Esophagus muscularis mucosa (tissue), 3 donors: ENCODE measurements around the gene ZNF438.

Experiments
- CTCF ChIP-seq, 3 experiments: fragments of 200-600 bp in 2 of 3; fragments of 450-650 bp in 1 of 3; sonication (generic) in 2 of 3; IDR thresholded peaks; one replicate each; pipeline ENCODE4 v1.5.1; 2017 to 2019; ENCODE audit warnings: antibody characterized with exemption in 3 of 3, mild to moderate bottlenecking in 2 of 3, moderate library complexity in 1 of 3
- POLR2A ChIP-seq: fragments of 450-650 bp; IDR thresholded peaks from one replicate; pipeline ENCODE4 v1.6.1; 2017; ENCODE audit warnings: antibody characterized with exemption, moderate library complexity, mild to moderate bottlenecking, low read depth
- POLR2AphosphoS5 ChIP-seq, 2 donors: sonication (generic); formaldehyde crosslinking; IDR thresholded peaks; one replicate each; pipeline ENCODE4 v1.6.1; 2017; ENCODE audit warnings: antibody characterized with exemption in 2 of 2

GRCh38 chr10:30897547-30897946, 134.1 kb downstream of the ZNF438 start:
- TF ChIP-seq CTCF (IDR thresholded peaks at IDR 0.05) (no peak), POLR2A (no peak), POLR2AphosphoS5 (IDR thresholded peaks at IDR 0.05) (no peak)
